ENCODE results near the gene ST3GAL6.

DNA sequence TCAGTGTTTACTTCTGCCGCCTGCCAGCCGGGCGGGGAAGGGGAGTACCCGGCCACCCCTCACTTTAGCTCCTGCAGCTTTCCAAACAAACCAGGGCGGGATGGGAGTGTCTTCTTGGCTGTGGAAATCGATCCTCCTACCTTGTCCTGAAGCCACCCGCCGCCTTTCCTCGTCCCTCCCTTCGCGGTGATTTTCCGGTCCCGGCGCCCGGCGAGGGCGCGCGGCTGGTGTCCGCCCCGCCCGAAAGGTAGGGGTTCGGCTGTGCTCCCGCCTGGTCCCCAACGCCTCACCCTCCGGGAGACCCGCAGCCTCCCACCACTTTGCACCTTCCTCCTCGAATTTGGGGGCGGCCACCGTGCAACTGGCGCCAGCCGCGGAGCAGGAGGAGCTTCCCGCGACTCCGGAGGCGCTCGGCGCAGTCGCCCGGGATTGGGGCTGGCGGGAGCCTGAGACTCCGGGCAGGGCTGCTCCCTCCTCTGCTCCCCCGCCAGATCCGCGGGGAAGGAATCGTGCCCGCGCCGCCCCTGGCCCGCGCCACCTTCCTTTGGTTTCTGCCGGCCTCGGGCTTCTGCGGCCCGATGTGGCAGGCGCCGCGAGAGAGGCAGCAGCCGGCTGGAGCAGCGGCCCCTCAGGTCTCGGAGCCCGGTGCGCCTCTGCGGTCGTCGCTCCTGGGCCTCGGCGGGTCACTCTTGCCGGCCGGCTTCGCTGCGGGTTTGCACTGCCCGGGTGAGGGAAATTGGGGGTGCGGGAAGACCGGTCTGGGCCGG, 30.7 kb upstream of the ST3GAL6 start:
- TF ChIP-seq, protein P1, sequence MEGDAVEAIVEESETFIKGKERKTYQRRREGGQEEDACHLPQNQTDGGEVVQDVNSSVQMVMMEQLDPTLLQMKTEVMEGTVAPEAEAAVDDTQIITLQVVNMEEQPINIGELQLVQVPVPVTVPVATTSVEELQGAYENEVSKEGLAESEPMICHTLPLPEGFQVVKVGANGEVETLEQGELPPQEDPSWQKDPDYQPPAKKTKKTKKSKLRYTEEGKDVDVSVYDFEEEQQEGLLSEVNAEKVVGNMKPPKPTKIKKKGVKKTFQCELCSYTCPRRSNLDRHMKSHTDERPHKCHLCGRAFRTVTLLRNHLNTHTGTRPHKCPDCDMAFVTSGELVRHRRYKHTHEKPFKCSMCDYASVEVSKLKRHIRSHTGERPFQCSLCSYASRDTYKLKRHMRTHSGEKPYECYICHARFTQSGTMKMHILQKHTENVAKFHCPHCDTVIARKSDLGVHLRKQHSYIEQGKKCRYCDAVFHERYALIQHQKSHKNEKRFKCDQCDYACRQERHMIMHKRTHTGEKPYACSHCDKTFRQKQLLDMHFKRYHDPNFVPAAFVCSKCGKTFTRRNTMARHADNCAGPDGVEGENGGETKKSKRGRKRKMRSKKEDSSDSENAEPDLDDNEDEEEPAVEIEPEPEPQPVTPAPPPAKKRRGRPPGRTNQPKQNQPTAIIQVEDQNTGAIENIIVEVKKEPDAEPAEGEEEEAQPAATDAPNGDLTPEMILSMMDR (IDR thresholded peaks at IDR 0.05), result no peak
- peak in 1 of 2 donors; percentile 84 for TF ChIP-seq POLR2A (IDR thresholded peaks at IDR 0.05)

Data from thyroid gland (tissue), 4 donors.